Measurements from ENCODE around the gene IFIT2. TPM values are rescaled to one million over a fixed set of nuclear protein-coding genes. Genes with fewer than 3 reads are reported as not detected.

The IFIT2 gene, protein sequence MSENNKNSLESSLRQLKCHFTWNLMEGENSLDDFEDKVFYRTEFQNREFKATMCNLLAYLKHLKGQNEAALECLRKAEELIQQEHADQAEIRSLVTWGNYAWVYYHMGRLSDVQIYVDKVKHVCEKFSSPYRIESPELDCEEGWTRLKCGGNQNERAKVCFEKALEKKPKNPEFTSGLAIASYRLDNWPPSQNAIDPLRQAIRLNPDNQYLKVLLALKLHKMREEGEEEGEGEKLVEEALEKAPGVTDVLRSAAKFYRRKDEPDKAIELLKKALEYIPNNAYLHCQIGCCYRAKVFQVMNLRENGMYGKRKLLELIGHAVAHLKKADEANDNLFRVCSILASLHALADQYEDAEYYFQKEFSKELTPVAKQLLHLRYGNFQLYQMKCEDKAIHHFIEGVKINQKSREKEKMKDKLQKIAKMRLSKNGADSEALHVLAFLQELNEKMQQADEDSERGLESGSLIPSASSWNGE
- total RNA-seq: 2.3 and 2.7 TPM in 2 replicates

DNA sequence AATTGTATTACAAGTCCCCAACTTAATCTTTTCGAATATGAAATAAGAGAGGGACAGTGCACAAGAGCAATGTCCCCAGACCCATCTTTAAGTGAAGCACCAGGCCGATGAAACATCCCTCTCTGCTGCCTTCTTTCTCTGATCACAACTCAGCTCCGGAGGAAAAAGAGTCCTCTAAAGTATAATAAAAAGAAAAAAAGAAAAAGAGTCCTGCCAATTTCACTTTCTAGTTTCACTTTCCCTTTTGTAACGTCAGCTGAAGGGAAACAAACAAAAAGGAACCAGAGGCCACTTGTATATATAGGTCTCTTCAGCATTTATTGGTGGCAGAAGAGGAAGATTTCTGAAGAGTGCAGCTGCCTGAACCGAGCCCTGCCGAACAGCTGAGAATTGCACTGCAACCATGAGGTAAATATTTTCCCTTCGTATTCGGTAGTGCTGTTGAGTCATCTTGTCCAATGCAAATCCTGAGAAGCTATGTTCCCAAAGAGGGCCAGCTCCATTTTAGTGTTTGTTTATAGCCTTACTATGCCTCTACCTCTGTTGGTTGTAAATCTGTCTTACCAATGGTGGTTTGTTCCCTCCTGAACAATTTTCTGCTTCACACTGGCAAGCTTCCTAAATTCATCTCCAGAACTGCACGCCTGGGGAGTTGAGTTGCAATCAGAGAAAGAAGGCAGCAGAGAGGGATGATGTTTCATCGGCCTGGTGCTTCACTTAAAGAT, at the start of gene IFIT2:
IFIT2 (plus strand) TSS at position 326 of the 725 bp plus-strand sequence; CDS start at position 404, 78 bp downstream.

DNA sequence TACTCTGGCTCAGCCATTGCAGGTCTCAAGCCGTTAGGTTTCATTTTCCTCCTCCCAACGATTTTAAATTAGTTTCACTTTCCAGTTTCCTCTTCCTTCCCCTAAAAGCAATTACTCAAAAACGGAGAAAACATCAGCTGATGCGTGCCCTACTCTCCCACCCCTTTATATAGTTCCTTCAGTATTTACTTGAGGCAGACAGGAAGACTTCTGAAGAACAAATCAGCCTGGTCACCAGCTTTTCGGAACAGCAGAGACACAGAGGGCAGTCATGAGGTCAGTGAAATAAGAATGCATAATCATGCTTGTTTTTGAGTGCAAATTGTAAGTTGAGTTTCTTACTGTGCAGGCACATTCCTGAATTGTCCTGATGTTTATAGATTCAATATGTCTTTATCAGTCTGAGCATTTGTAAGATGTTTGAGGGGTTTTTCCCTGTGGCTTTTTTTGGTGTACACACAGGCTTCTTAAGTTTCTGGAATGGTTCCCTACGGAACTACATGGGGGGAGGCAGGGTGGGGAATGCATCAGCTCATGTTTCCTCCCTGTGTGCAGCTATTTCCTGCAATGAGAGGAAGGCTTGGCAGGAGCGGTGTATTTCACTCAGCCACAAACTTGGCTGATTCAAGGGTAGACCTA, 26.1 kb downstream of the IFIT2 start, which contains the start of gene IFIT3:
IFIT3 (plus strand) TSS at position 195 of the 639 bp plus-strand sequence; CDS start at position 272, 77 bp downstream.

Other genes with a start within 250 kb of the IFIT2 start
- 3.2 and 8.5 TPM in 2 replicates for gene CH25H, start 94.7 kb upstream of the IFIT2 start, total RNA-seq
- gene LIPA, start 50.3 kb upstream of the IFIT2 start, total RNA-seq: 23.8 and 40.4 TPM in 2 replicates
- gene IFIT3, start 26.0 kb downstream of the IFIT2 start, total RNA-seq: 5.4 and 7.5 TPM in 2 replicates
- gene IFIT1B, start 76.0 kb downstream of the IFIT2 start, total RNA-seq: not detected in 2 replicates
- 1.3 and 1.6 TPM in 2 replicates for gene IFIT1, start 90.6 kb downstream of the IFIT2 start, total RNA-seq
- 3.6 and 12.6 TPM in 2 replicates for gene IFIT5, start 112.5 kb downstream of the IFIT2 start, total RNA-seq
- 0.10 and 0.65 TPM in 2 replicates for gene SLC16A12, start 233.5 kb downstream of the IFIT2 start, total RNA-seq